Ectodermal cell (in vitro differentiated cells): ENCODE measurements around the gene BABAM2.
A peak's percentile ranks its signal among the peaks of the same experiment; 100 is the strongest.

ENCODE experiments used
- H3K27ac ChIP-seq: 2 replicates; pipeline ENCODE4 v1.7.0; 2013; ENCODE audit warnings: mild to moderate bottlenecking, low read depth, low read length; ENCODE audit not compliant: insufficient read depth, poor library complexity, severe bottlenecking
- H3K27me3 ChIP-seq: 2 replicates; pipeline ENCODE4 v1.7.0; 2013; ENCODE audit warnings: mild to moderate bottlenecking, low read length; ENCODE audit not compliant: insufficient read depth, control insufficient read depth, poor library complexity, severe bottlenecking
- H3K36me3 ChIP-seq: one replicate; pipeline ENCODE4 v1.7.0; 2013; ENCODE audit warnings: low read length; ENCODE audit not compliant: control insufficient read depth, insufficient read depth
- H3K4me1 ChIP-seq: one replicate; pipeline ENCODE4 v1.7.0; 2013; ENCODE audit warnings: low read length; ENCODE audit not compliant: control insufficient read depth, insufficient read depth
- H3K4me3 ChIP-seq: 2 replicates; pipeline ENCODE4 v1.7.0; 2013; ENCODE audit warnings: low read depth, low read length, control low read depth; ENCODE audit not compliant: insufficient read depth
- H3K9me3 ChIP-seq: 2 replicates; pipeline ENCODE4 v1.7.0; 2013; ENCODE audit warnings: mild to moderate bottlenecking, low read length, moderate library complexity; ENCODE audit not compliant: control insufficient read depth
- WGBS, 2 experiments: methylation state at CpG; one replicate each; pipeline ENCODE4 v1.1.7; 2013; ENCODE audit warnings: missing lambda C conversion rate in 2 of 2; 5-methylcytosine and 5-hydroxymethylcytosine counted together

BABAM2 gene

GRCh38 chr2:27955384-27956161 is 65.0 kb downstream of the BABAM2 start:
- no peak overlapping the region for H3K27ac ChIP-seq
- no peaks in the 10 kb centered on the region for H3K27me3 ChIP-seq
- 93 to 94% methylated on average over 4 to 5 of the region's 5 CpGs for WGBS, 2 experiments
- H3K4me1 ChIP-seq: no peaks in the 10 kb centered on the region
- no peaks in the 10 kb centered on the region for H3K9me3 ChIP-seq
- no peaks in the 10 kb centered on the region for H3K36me3 ChIP-seq
- no peak overlapping the region for H3K4me3 ChIP-seq

- H3K4me1 ChIP-seq: no peaks in the 10 kb centered on the region
- H3K9me3 ChIP-seq: no peaks in the 10 kb centered on the region
- WGBS, 2 experiments: 90 to 97% methylated on average over 2 of the region's 2 CpGs
- no peak overlapping the region for H3K27ac ChIP-seq
- H3K36me3 ChIP-seq: no peaks in the 10 kb centered on the region
- H3K27me3 ChIP-seq: no peaks in the 10 kb centered on the region
- no peak overlapping the region for H3K4me3 ChIP-seq
Observed at GRCh38 chr2:27956888-27957287, 66.4 kb downstream of the BABAM2 start.

GRCh38 chr2:27958711-27959378 is 68.3 kb downstream of the BABAM2 start:
- Histone ChIP-seq H3K27me3 (no peaks in the 10 kb centered on the region), H3K27ac (no peak overlapping the region), H3K4me1 (no peaks in the 10 kb centered on the region), H3K36me3 (no peaks in the 10 kb centered on the region), H3K4me3 (no peak overlapping the region), H3K9me3 (no peaks in the 10 kb centered on the region)
- WGBS, 2 experiments: 80 to 86% methylated on average over 2 of the region's 2 CpGs

GRCh38 chr2:27959496-27959895 is 69.0 kb downstream of the BABAM2 start:
- Histone ChIP-seq H3K9me3 (no peaks in the 10 kb centered on the region), H3K36me3 (no peaks in the 10 kb centered on the region), H3K27me3 (no peaks in the 10 kb centered on the region), H3K4me3 (no peak overlapping the region), H3K4me1 (no peaks in the 10 kb centered on the region), H3K27ac (no peak overlapping the region)
- WGBS, 2 experiments: 95% methylated on average over 3 to 4 of the region's 4 CpGs

GRCh38 chr2:27960237-27960912 is 69.8 kb downstream of the BABAM2 start:
- Histone ChIP-seq H3K4me1 (no peaks in the 10 kb centered on the region), H3K4me3 (no peak overlapping the region)

GRCh38 chr2:27962006-27962405 is 71.5 kb downstream of the BABAM2 start:
- H3K36me3 ChIP-seq: no peaks in the 10 kb centered on the region
- no peaks in the 10 kb centered on the region for H3K27me3 ChIP-seq
- H3K27ac ChIP-seq: no peak overlapping the region
- no peaks in the 10 kb centered on the region for H3K4me1 ChIP-seq
- H3K4me3 ChIP-seq: no peak overlapping the region
- 93 to 98% methylated on average over 1 to 2 of the region's 2 CpGs for WGBS, 2 experiments
- no peaks in the 10 kb centered on the region for H3K9me3 ChIP-seq

More at GRCh38 chr2:27960237-27960912, 69.8 kb downstream of the BABAM2 start:
- WGBS, 2 experiments: 94 to 96% methylated on average over 2 to 4 of the region's 4 CpGs
- no peaks in the 10 kb centered on the region for H3K27me3 ChIP-seq
- no peaks in the 10 kb centered on the region for H3K9me3 ChIP-seq
- no peaks in the 10 kb centered on the region for H3K36me3 ChIP-seq
- H3K27ac ChIP-seq: peak overlapping the region; percentile 45

- Histone ChIP-seq H3K27me3 (no peaks in the 10 kb centered on the region), H3K4me3 (no peak overlapping the region), H3K9me3 (no peaks in the 10 kb centered on the region), H3K27ac (no peak overlapping the region), H3K36me3 (no peaks in the 10 kb centered on the region), H3K4me1 (no peaks in the 10 kb centered on the region)
- WGBS, 2 experiments: 89 to 100% methylated on average over 1 of the region's 1 CpG
Observed at GRCh38 chr2:27963472-27963871, 72.9 kb downstream of the BABAM2 start.

- Histone ChIP-seq H3K36me3 (no peaks in the 10 kb centered on the region), H3K27me3 (no peaks in the 10 kb centered on the region), H3K4me3 (no peak overlapping the region), H3K9me3 (no peaks in the 10 kb centered on the region), H3K27ac (no peak overlapping the region), H3K4me1 (no peaks in the 10 kb centered on the region)
- 82% methylated on average over 3 of the region's 3 CpGs for WGBS, 2 experiments
Observed at GRCh38 chr2:27964067-27964466, 73.5 kb downstream of the BABAM2 start.

- 87 to 94% methylated on average over 2 of the region's 2 CpGs for WGBS, 2 experiments
- H3K4me1 ChIP-seq: no peaks in the 10 kb centered on the region
- no peak overlapping the region for H3K4me3 ChIP-seq
- no peaks in the 10 kb centered on the region for H3K9me3 ChIP-seq
- no peaks in the 10 kb centered on the region for H3K36me3 ChIP-seq
- no peak overlapping the region for H3K27ac ChIP-seq
- H3K27me3 ChIP-seq: no peaks in the 10 kb centered on the region
Observed at GRCh38 chr2:27965841-27966240, 75.3 kb downstream of the BABAM2 start.

GRCh38 chr2:27966466-27966865 is 75.9 kb downstream of the BABAM2 start:
- Histone ChIP-seq H3K27ac (no peak overlapping the region), H3K4me3 (no peak overlapping the region), H3K4me1 (no peaks in the 10 kb centered on the region), H3K27me3 (no peaks in the 10 kb centered on the region), H3K9me3 (no peaks in the 10 kb centered on the region), H3K36me3 (no peaks in the 10 kb centered on the region)
- 92 to 94% methylated on average over 3 of the region's 3 CpGs for WGBS, 2 experiments
